CD4-positive, CD25-positive, alpha-beta regulatory T cell (primary cell): ENCODE measurements around the gene FOXN3. TPM values are rescaled to one million over a fixed set of nuclear protein-coding genes. Genes with fewer than 3 reads are reported as not detected.

Experiments used
- ATAC-seq, 2 donors: fragments of 150-1000 bp; cut with Tn5 transposase; one replicate each; pipeline ENCODE4 v1.10.0; 2021; ENCODE audit warnings: low read depth in 2 of 2, moderate number of reproducible peaks in 2 of 2, moderate library complexity in 1 of 2
- DNase-seq, 3 donors: peaks; one replicate each; pipeline versions ENCODE4 v3.0.0 to v3.0.0-alpha.2; 2012 to 2022; ENCODE audit warnings: mixed read lengths in 1 of 3
- H3K27ac ChIP-seq: one replicate; pipeline ENCODE4 v1.7.0; 2013; ENCODE audit warnings: mild to moderate bottlenecking, low read length; ENCODE audit not compliant: insufficient read depth, poor library complexity, severe bottlenecking
- H3K27me3 ChIP-seq: one replicate; pipeline ENCODE4 v1.7.0; 2013; ENCODE audit warnings: low read length; ENCODE audit not compliant: control insufficient read depth, insufficient read depth
- H3K36me3 ChIP-seq: one replicate; pipeline ENCODE4 v1.7.0; 2013; ENCODE audit warnings: mild to moderate bottlenecking, low read length, moderate library complexity; ENCODE audit not compliant: control insufficient read depth, insufficient read depth
- H3K4me1 ChIP-seq: 2 replicates; pipeline ENCODE4 v1.7.0; 2013; ENCODE audit warnings: mild to moderate bottlenecking, low read length; ENCODE audit not compliant: insufficient read depth, control insufficient read depth, poor library complexity, severe bottlenecking
- H3K4me3 ChIP-seq: one replicate; pipeline ENCODE4 v1.7.0; 2013; ENCODE audit warnings: low read depth, mild to moderate bottlenecking, low read length, moderate library complexity
- H3K9me3 ChIP-seq, 2 experiments: 1 replicate in 1 of 2; 2 replicates in 1 of 2; pipeline ENCODE4 v1.7.0; 2013; ENCODE audit warnings: low read length in 2 of 2, mild to moderate bottlenecking in 1 of 2, moderate library complexity in 1 of 2; ENCODE audit not compliant: control insufficient read depth in 2 of 2
- H3K27ac Mint-ChIP-seq, 3 donors: one replicate each; pipeline ENCODE4 v1.8.0; 2020 to 2022; ENCODE audit warnings: mild to moderate bottlenecking in 3 of 3, mixed read lengths in 3 of 3, moderate library complexity in 2 of 3
- H3K27me3 Mint-ChIP-seq: one replicate; pipeline ENCODE4 v1.8.0; 2022; ENCODE audit warnings: mild to moderate bottlenecking, mixed read lengths
- H3K36me3 Mint-ChIP-seq: one replicate; pipeline ENCODE4 v1.8.0; 2020; ENCODE audit warnings: mixed read lengths
- H3K4me1 Mint-ChIP-seq, 4 donors: one replicate each; pipeline ENCODE4 v1.8.0; 2020 to 2022; ENCODE audit warnings: mixed read lengths in 4 of 4, mild to moderate bottlenecking in 1 of 4
- H3K4me3 Mint-ChIP-seq, 4 donors: one replicate each; pipeline ENCODE4 v1.8.0; 2020 to 2022; ENCODE audit warnings: mild to moderate bottlenecking in 4 of 4, mixed read lengths in 4 of 4, moderate library complexity in 3 of 4
- H3K9me3 Mint-ChIP-seq, 7 donors: one replicate each; pipeline ENCODE4 v1.8.0; 2020 to 2022; ENCODE audit warnings: mixed read lengths in 7 of 7, mild to moderate bottlenecking in 3 of 7, moderate library complexity in 2 of 7
- polyA plus RNA-seq, 4 donors: library from polyadenylated mRNA; unstranded; fragments of 300-500 nt; fragmentation: Illumina TruSeq; gene quantifications; one replicate each; pipeline ENCODE4 v1.2.3, GENCODE V29; 2021
- total RNA-seq: library from RNA; stranded (reverse); gene quantifications from one replicate; pipeline ENCODE4 v1.2.3, GENCODE V29; 2022

The FOXN3 gene, protein sequence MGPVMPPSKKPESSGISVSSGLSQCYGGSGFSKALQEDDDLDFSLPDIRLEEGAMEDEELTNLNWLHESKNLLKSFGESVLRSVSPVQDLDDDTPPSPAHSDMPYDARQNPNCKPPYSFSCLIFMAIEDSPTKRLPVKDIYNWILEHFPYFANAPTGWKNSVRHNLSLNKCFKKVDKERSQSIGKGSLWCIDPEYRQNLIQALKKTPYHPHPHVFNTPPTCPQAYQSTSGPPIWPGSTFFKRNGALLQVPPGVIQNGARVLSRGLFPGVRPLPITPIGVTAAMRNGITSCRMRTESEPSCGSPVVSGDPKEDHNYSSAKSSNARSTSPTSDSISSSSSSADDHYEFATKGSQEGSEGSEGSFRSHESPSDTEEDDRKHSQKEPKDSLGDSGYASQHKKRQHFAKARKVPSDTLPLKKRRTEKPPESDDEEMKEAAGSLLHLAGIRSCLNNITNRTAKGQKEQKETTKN
- 203 TPM for total RNA-seq
- 100 to 1,000 TPM; 108 to 126 (median 110) TPM for polyA plus RNA-seq

DNA sequence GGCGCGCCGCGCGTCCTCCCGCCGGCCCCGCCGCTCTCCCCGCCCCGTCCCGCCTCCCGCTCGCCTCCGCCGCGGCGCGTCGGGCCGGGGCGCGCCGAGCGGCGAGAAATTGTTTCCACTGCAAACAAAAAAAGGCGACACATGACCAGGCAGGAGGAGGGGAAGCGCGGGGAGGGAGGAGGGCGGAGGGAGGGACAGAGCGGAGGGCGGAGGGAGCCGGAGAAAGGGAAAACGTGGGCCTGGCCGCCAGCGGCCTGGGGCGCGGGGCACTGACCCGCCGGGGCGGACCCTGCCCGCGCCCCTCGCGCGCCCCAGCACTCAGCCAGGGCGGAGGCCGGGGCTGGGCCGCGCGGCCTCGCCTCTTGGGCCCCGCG, at the start of gene FOXN3:
FOXN3 (minus strand) TSS at position 143 of the 374 bp plus-strand sequence. CDS start 4,757 bp downstream, outside the sequence.
- peaks cover 6% of the 10 kb centered on the region for H3K27me3 Mint-ChIP-seq
- no peaks in the 10 kb centered on the region for H3K9me3 Mint-ChIP-seq
- DNase-seq = peak; percentile 78 to 88 (median 80)
- H3K27ac ChIP-seq = peak within 1 kb of the TSS; percentile 70
- H3K36me3 Mint-ChIP-seq = peaks cover 5% of the 10 kb centered on the region
- no peaks in the 10 kb centered on the region for H3K36me3 ChIP-seq
- H3K4me1 Mint-ChIP-seq = peaks cover 13 to 65% (median 41%) of the 10 kb centered on the region in 4 donors
- H3K4me1 ChIP-seq = peaks cover 18% of the 10 kb centered on the region
- H3K9me3 ChIP-seq = no peaks in the 10 kb centered on the region
- peak within 1 kb of the TSS; percentile 90 to 99 (median 95) for H3K4me3 Mint-ChIP-seq
- H3K27me3 ChIP-seq = no peaks in the 10 kb centered on the region
- peak within 1 kb of the TSS; percentile 94 to 95 (median 94) for H3K27ac Mint-ChIP-seq
- H3K4me3 ChIP-seq = peak within 1 kb of the TSS; percentile 87
- peak; percentile 55 to 58 for ATAC-seq

DNA sequence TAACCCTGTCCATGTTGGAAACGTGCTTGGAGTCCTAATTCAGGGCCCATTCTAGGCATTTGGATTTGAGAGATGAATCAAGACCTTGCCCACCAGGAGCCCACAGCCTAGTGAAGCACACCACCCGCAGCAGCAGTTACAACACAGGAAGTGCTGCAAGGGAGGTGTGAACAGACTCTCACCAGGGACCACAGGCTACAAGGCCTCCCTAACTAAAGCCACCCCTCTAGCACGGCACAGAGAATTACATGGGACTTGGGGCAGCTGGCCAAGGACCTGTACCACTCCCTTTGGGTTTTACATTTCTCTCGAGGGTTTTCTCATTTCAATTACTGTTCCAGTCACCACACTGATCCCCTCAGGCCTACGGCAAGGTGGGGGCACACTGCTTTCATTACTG, 49.5 kb upstream of the FOXN3 start:
- peaks cover 35% of the 10 kb centered on the region for H3K36me3 Mint-ChIP-seq
- Histone ChIP-seq H3K4me3 (no peak overlapping the region), H3K4me1 (no peaks in the 10 kb centered on the region), H3K9me3 (no peaks in the 10 kb centered on the region), H3K27me3 (no peaks in the 10 kb centered on the region), H3K36me3 (peaks cover 13% of the 10 kb centered on the region), H3K27ac (no peak overlapping the region)
- ATAC-seq (peak in 1 of 2 donors; percentile 46), DNase-seq (peak in 1 of 3 donors; percentile 13)
- peak overlapping the region in 1 of 4 donors; percentile 48 for H3K4me3 Mint-ChIP-seq
- H3K9me3 Mint-ChIP-seq = no peaks in the 10 kb centered on the region
- H3K27me3 Mint-ChIP-seq = no peaks in the 10 kb centered on the region
- H3K4me1 Mint-ChIP-seq = peaks cover 19 to 57% (median 34%) of the 10 kb centered on the region in 4 donors
- no peak overlapping the region for H3K27ac Mint-ChIP-seq

DNA sequence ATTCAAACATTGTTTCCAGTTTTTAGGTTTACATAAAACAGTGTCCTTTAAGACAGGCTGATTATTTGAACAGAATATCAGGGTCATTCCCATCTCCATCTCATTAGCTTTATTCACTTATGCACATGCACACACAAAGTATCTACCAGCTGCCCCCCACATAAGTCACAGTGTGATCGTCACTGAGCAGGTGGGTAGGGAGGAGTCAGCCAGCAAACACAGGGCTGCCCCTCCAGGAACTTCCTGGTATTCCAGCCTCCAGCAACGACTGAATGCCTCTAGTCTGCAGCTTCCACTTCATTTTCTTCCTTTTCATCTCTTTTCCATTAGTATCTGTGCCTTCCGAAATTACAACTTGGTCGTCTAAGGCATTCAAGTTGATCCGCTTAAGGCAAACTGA, 48.8 kb upstream of the FOXN3 start:
- H3K4me3 ChIP-seq = no peak overlapping the region
- Mint-ChIP-seq H3K4me3 (no peak overlapping the region), H3K36me3 (peaks cover 37% of the 10 kb centered on the region), H3K4me1 (peaks cover 15 to 57% (median 35%) of the 10 kb centered on the region in 4 donors), H3K9me3 (no peaks in the 10 kb centered on the region), H3K27me3 (no peaks in the 10 kb centered on the region), H3K27ac (peak overlapping the region in 1 of 3 donors; percentile 10)
- ATAC-seq (no peak), DNase-seq (no peak)
- peaks cover 13% of the 10 kb centered on the region for H3K36me3 ChIP-seq
- H3K9me3 ChIP-seq = no peaks in the 10 kb centered on the region
- H3K4me1 ChIP-seq = no peaks in the 10 kb centered on the region
- no peaks in the 10 kb centered on the region for H3K27me3 ChIP-seq
- H3K27ac ChIP-seq = no peak overlapping the region

DNA sequence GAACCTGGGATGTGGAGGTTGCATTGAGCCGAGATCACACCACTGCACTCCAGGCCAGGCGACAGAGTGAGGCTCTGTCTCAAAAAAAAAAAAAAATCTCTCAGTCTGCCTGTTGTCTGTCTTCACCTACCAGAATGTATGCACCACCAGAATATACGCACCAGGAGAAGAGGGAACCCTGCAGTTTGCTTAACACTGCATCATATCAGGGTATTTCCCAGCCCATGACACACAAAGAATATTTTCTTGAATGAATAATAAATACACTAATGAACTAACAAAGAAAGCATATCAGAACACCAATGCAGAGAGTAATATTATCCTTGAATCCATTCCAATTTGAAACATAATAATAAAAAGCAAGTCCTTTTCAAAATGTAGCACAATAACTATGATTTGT, 44.2 kb upstream of the FOXN3 start:
- peak overlapping the region in 1 of 3 donors; percentile 26 for H3K27ac Mint-ChIP-seq

DNA sequence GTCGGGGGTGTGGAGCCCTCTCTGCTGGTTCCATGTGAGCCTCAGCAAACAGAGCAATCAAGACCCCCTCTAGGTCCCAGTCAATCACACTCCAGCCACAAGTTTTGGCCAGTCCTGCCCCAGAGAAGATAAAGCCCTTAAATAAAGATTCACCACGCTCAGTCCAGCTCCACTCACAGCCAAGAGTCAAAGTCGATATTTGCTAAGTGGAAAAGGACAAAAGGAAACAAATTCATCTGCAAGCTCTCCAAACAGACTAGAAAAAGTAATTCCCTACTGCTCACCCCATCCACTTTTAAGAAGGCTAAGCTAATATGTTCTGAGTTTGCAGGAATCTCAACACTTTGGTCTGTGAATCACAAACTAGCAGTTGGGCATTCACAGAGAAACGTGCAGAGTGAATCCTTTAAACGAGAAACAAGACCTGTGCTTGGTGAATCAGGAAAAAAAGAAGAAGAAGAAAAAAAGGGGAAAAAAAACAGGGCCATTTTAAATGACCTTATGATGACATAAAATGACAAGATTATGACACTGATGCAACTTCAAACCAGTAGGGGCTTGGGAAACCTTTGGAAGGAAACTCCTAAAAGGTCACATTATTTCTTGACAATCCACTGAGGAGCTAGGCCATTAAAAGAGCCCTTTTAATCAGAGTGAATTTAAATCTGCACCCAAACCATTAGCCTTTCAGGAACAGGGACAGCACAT, 41.8 kb upstream of the FOXN3 start:
- no peaks in the 10 kb centered on the region for H3K27me3 ChIP-seq
- peaks cover 21% of the 10 kb centered on the region for H3K36me3 Mint-ChIP-seq
- peaks cover 21 to 49% (median 26%) of the 10 kb centered on the region in 4 donors for H3K4me1 Mint-ChIP-seq
- H3K9me3 ChIP-seq = no peaks in the 10 kb centered on the region
- no peaks in the 10 kb centered on the region for H3K9me3 Mint-ChIP-seq
- H3K27ac Mint-ChIP-seq = no peak overlapping the region
- no peak for ATAC-seq
- peak overlapping the region in 1 of 4 donors; percentile 30 for H3K4me3 Mint-ChIP-seq
- H3K27me3 Mint-ChIP-seq = no peaks in the 10 kb centered on the region
- H3K36me3 ChIP-seq = peaks cover 9% of the 10 kb centered on the region
- H3K4me1 ChIP-seq = no peaks in the 10 kb centered on the region
- no peak for DNase-seq
- H3K4me3 ChIP-seq = no peak overlapping the region
- no peak overlapping the region for H3K27ac ChIP-seq

More for the DNA sequence above, 44.2 kb upstream of the FOXN3 start:
- Mint-ChIP-seq H3K36me3 (peaks cover 38% of the 10 kb centered on the region), H3K9me3 (no peaks in the 10 kb centered on the region), H3K4me1 (peaks cover 15 to 52% (median 31%) of the 10 kb centered on the region in 4 donors), H3K27me3 (no peaks in the 10 kb centered on the region), H3K4me3 (no peak overlapping the region)
- no peak overlapping the region for H3K27ac ChIP-seq
- no peaks in the 10 kb centered on the region for H3K27me3 ChIP-seq
- H3K9me3 ChIP-seq = no peaks in the 10 kb centered on the region
- no peaks in the 10 kb centered on the region for H3K4me1 ChIP-seq
- DNase-seq (no peak), ATAC-seq (no peak)
- H3K36me3 ChIP-seq = peaks cover 9% of the 10 kb centered on the region
- no peak overlapping the region for H3K4me3 ChIP-seq

DNA sequence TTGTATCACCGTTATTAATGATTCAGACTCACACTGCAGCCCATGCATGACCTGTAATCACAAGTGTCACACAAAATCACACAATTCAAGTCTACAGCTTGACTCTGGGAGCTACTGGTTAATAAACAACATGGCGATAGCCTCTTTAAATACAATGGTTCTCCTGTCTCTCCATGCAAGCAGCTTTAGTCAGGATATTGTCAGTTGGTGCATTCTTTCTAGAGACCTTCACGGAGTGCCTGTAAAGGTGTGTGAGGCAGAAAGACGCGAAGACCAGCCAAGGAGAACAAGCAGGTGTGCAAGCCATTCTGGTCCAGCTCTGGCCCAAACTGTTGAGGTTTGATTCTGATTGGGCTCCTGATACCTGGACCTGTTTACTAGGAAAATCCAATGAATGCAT, 40.0 kb upstream of the FOXN3 start:
- H3K4me3 Mint-ChIP-seq = no peak overlapping the region
- no peak overlapping the region for H3K4me3 ChIP-seq
- H3K36me3 ChIP-seq = peaks cover 15% of the 10 kb centered on the region
- H3K27me3 ChIP-seq = no peaks in the 10 kb centered on the region
- H3K4me1 Mint-ChIP-seq = peaks cover 16 to 45% (median 22%) of the 10 kb centered on the region in 4 donors
- ATAC-seq (no peak), DNase-seq (no peak)
- H3K9me3 Mint-ChIP-seq = no peaks in the 10 kb centered on the region
- H3K27ac Mint-ChIP-seq = peak overlapping the region in 1 of 3 donors; percentile 12
- no peaks in the 10 kb centered on the region for H3K27me3 Mint-ChIP-seq
- no peak overlapping the region for H3K27ac ChIP-seq
- no peaks in the 10 kb centered on the region for H3K4me1 ChIP-seq
- peaks cover 23% of the 10 kb centered on the region for H3K36me3 Mint-ChIP-seq
- no peaks in the 10 kb centered on the region for H3K9me3 ChIP-seq

DNA sequence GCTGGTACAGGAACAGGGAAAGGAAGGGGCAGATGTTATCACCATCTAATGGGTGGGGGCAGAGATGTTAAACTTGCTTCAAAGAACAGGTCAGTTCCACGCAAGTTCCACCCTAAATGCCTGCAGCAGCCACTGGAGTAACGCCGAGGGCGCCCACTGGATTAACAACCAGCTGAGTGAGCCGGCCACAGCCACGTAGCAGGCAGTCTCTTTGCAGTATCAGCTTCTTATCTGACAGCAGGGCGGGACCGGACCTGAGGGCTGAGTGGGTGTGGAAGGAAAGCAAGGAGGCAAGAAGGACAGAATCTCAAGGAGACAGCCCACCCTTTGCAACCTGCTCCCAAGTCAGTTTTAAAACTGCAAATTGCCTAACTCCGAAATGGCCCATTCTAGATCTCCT, 38.4 kb upstream of the FOXN3 start:
- DNase-seq (no peak), ATAC-seq (no peak)
- Histone ChIP-seq H3K27me3 (no peaks in the 10 kb centered on the region), H3K9me3 (no peaks in the 10 kb centered on the region), H3K4me1 (no peaks in the 10 kb centered on the region), H3K4me3 (no peak overlapping the region), H3K36me3 (peaks cover 21% of the 10 kb centered on the region), H3K27ac (no peak overlapping the region)
- H3K4me3 Mint-ChIP-seq = no peak overlapping the region
- H3K4me1 Mint-ChIP-seq = peaks cover 10 to 44% (median 21%) of the 10 kb centered on the region in 4 donors
- no peak overlapping the region for H3K27ac Mint-ChIP-seq
- H3K36me3 Mint-ChIP-seq = peaks cover 29% of the 10 kb centered on the region
- H3K9me3 Mint-ChIP-seq = no peaks in the 10 kb centered on the region
- H3K27me3 Mint-ChIP-seq = no peaks in the 10 kb centered on the region
